K562 (cell line): Measurements from ENCODE around the gene OR6F1.

Experiments used
- MAFF ChIP-seq: IDR thresholded peaks from 2 replicates; pipeline ENCODE4 v1.6.1; 2012; ENCODE audit warnings: low read length, improper control_type of control experiment
- SMC3 ChIP-seq: conservative IDR thresholded peaks from 2 replicates; pipeline ENCODE4 v1.6.1; 2011; ENCODE audit warnings: low read depth, low read length, improper control_type of control experiment; ENCODE audit not compliant: insufficient read depth
- TF ChIP-seq, protein P1 (sequence below): sonication (generic); formaldehyde crosslinking; IDR thresholded peaks from 2 replicates; pipeline ENCODE4 v1.8.1; 2023; ENCODE audit warnings: mild to moderate bottlenecking, missing genetic modification reagents, moderate library complexity
- TF ChIP-seq, protein P2 (sequence below): sonication (generic); formaldehyde crosslinking; IDR thresholded peaks from 2 replicates; pipeline ENCODE4 v1.8.1; 2023; ENCODE audit warnings: mild to moderate bottlenecking, missing genetic modification reagents
- TF ChIP-seq, protein P3 (sequence below): sonication (generic); formaldehyde crosslinking; IDR thresholded peaks from 2 replicates; pipeline ENCODE4 v1.8.0; 2022; ENCODE audit warnings: mild to moderate bottlenecking, low read depth, missing genetic modification reagents

DNA sequence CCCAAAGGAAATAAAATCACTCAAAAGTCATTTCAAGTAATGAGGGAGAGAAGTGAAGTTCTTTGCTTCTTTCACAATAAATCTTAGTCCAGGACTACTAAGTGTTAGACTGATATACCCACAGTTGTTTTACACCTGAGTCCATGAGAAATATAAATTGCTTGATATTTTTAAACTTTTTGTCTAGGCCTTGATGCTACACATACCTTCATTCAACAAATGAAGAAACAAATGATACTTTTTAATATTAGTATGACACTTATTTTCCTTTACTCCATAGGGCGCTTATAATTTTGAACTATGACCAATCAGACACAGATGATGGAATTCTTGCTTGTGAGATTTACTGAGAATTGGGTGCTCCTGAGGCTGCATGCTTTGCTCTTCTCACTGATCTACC lies 21.9 kb upstream of the OR6F1 start, which contains the start of gene OR14K1:
- TF ChIP-seq SMC3 (no peak), MAFF (no peak)
- TF ChIP-seq, protein P1, sequence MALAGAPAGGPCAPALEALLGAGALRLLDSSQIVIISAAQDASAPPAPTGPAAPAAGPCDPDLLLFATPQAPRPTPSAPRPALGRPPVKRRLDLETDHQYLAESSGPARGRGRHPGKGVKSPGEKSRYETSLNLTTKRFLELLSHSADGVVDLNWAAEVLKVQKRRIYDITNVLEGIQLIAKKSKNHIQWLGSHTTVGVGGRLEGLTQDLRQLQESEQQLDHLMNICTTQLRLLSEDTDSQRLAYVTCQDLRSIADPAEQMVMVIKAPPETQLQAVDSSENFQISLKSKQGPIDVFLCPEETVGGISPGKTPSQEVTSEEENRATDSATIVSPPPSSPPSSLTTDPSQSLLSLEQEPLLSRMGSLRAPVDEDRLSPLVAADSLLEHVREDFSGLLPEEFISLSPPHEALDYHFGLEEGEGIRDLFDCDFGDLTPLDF, result no peak
- TF ChIP-seq, protein P2, sequence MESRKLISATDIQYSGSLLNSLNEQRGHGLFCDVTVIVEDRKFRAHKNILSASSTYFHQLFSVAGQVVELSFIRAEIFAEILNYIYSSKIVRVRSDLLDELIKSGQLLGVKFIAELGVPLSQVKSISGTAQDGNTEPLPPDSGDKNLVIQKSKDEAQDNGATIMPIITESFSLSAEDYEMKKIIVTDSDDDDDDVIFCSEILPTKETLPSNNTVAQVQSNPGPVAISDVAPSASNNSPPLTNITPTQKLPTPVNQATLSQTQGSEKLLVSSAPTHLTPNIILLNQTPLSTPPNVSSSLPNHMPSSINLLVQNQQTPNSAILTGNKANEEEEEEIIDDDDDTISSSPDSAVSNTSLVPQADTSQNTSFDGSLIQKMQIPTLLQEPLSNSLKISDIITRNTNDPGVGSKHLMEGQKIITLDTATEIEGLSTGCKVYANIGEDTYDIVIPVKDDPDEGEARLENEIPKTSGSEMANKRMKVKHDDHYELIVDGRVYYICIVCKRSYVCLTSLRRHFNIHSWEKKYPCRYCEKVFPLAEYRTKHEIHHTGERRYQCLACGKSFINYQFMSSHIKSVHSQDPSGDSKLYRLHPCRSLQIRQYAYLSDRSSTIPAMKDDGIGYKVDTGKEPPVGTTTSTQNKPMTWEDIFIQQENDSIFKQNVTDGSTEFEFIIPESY (CRISPR knock-in tag), result no peak
- TF ChIP-seq, protein P3, sequence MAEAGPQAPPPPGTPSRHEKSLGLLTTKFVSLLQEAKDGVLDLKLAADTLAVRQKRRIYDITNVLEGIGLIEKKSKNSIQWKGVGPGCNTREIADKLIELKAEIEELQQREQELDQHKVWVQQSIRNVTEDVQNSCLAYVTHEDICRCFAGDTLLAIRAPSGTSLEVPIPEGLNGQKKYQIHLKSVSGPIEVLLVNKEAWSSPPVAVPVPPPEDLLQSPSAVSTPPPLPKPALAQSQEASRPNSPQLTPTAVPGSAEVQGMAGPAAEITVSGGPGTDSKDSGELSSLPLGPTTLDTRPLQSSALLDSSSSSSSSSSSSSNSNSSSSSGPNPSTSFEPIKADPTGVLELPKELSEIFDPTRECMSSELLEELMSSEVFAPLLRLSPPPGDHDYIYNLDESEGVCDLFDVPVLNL, result no peak
